GM23248 (cell line): ENCODE measurements around the gene TYW5. TPM values are rescaled to one million over a fixed set of nuclear protein-coding genes. Genes with fewer than 3 reads are reported as not detected.

Experiments used
- DNase-seq: peaks from one replicate; pipeline ENCODE4 v3.0.0-alpha.2; 2015
- H2AFZ ChIP-seq: fragments of 200-600 bp; sonication (generic); 2 replicates; pipeline ENCODE4 v1.6.1; 2016; ENCODE audit warnings: antibody characterized with exemption
- H3F3A ChIP-seq: fragments of 200-600 bp; sonication (generic); 2 replicates; pipeline ENCODE4 v1.6.1; 2016; ENCODE audit warnings: mild to moderate bottlenecking, antibody characterized with exemption, mixed run types; ENCODE audit not compliant: insufficient read depth
- H3K27ac ChIP-seq: fragments of 200-600 bp; sonication (generic); 2 replicates; pipeline ENCODE4 v1.5.1; 2016; ENCODE audit warnings: mild to moderate bottlenecking
- H3K27me3 ChIP-seq: fragments of 200-600 bp; sonication (generic); replicated peaks from 2 replicates; pipeline ENCODE4 v1.6.1; 2016; ENCODE audit warnings: mild to moderate bottlenecking; ENCODE audit not compliant: insufficient read depth
- H3K36me3 ChIP-seq: fragments of 200-600 bp; sonication (generic); 2 replicates; pipeline ENCODE4 v1.6.1; 2016; ENCODE audit warnings: low read depth, mild to moderate bottlenecking
- H3K4me1 ChIP-seq: fragments of 200-600 bp; sonication (generic); 2 replicates; pipeline ENCODE4 v1.6.1; 2016; ENCODE audit warnings: mild to moderate bottlenecking; ENCODE audit not compliant: insufficient read depth
- H3K4me2 ChIP-seq: fragments of 200-600 bp; sonication (generic); one replicate; pipeline ENCODE4 v1.6.1; 2016; ENCODE audit warnings: mild to moderate bottlenecking; ENCODE audit not compliant: unreplicated experiment
- H3K4me3 ChIP-seq: fragments of 200-600 bp; sonication (generic); 2 replicates; pipeline ENCODE4 v1.5.1; 2016; ENCODE audit warnings: mild to moderate bottlenecking
- H3K79me2 ChIP-seq: fragments of 200-600 bp; sonication (generic); 2 replicates; pipeline ENCODE4 v1.6.1; 2016; ENCODE audit warnings: mild to moderate bottlenecking; ENCODE audit not compliant: insufficient read depth
- H3K9ac ChIP-seq: fragments of 200-600 bp; sonication (generic); 2 replicates; pipeline ENCODE4 v1.6.1; 2016; ENCODE audit warnings: mild to moderate bottlenecking
- H3K9me2 ChIP-seq: fragments of 200-600 bp; sonication (generic); 2 replicates; pipeline ENCODE4 v1.6.1; 2016; ENCODE audit warnings: mixed run types, mild to moderate bottlenecking, moderate library complexity; ENCODE audit not compliant: insufficient read depth
- H3K9me3 ChIP-seq: fragments of 200-600 bp; sonication (generic); one replicate; pipeline ENCODE4 v1.6.1; 2017; ENCODE audit warnings: low read depth
- H4K20me1 ChIP-seq: fragments of 200-600 bp; sonication (generic); 2 replicates; pipeline ENCODE4 v1.6.0; 2016; ENCODE audit not compliant: insufficient read depth
- EZH2 ChIP-seq: fragments of 200-600 bp; sonication (generic); IDR thresholded peaks from 2 replicates; pipeline ENCODE4 v1.6.1; 2018; ENCODE audit warnings: antibody characterized with exemption, mild to moderate bottlenecking; ENCODE audit not compliant: insufficient read depth, poor library complexity, severe bottlenecking
- EZH2phosphoT487 ChIP-seq: fragments of 200-600 bp; sonication (generic); IDR thresholded peaks from 2 replicates; pipeline ENCODE4 v1.6.1; 2018; ENCODE audit warnings: antibody characterized with exemption, moderate library complexity, mild to moderate bottlenecking, low read depth; ENCODE audit not compliant: insufficient read depth
- WGBS, 2 experiments: methylation state at CpG; one replicate each; pipeline ENCODE4 v1.1.6; 2015 to 2017; ENCODE audit warnings: low lambda C conversion rate in 2 of 2, low coverage in 1 of 2; ENCODE audit errors: missing lambda C conversion rate in 2 of 2; 5-methylcytosine and 5-hydroxymethylcytosine counted together
- in situ Hi-C: fragments of 300-500 bp; cut with MboI; formaldehyde crosslinking; loops from 2 replicates; pipeline ENCODE4 v1.15.0; 2020
- polyA plus RNA-seq: library from polyadenylated mRNA; unstranded; fragments of >200 nt; fragmentation: Nextera tagmentation; extraction: Ambion mirVana; gene quantifications from 2 replicates; pipeline ENCODE4 v1.2.1, GENCODE V29; 2016
- total RNA-seq: library from RNA; depleted of rRNA; stranded (reverse); fragments of >200 nt; shearing (Covaris generic); gene quantifications from 2 replicates; pipeline ENCODE4 v1.2.3, GENCODE V29; 2014

Gene TYW5
- total and polyA plus RNA-seq, 2 experiments from 2014 or later: 6.6 to 7.0 TPM

GRCh38 chr2:199997296-199997695, 42.0 kb upstream of the TYW5 start:
- H3K9me2 ChIP-seq: no peaks in the 10 kb centered on the region
- no peaks in the 10 kb centered on the region for H3K36me3 ChIP-seq
- no peaks in the 10 kb centered on the region for H4K20me1 ChIP-seq
- WGBS, 2 experiments: 49 to 56% methylated on average over 3 of the region's 3 CpGs
- no peak overlapping the region for H3K4me2 ChIP-seq
- DNase-seq: no peak
- no peak overlapping the region for H3K4me3 ChIP-seq
- in situ Hi-C loops: loop anchor here (10.0 kb wide), 1 partner anchor 308 kb away; the partner anchor contains the start of gene SPATS2L
- H3K4me1 ChIP-seq: no peaks in the 10 kb centered on the region
- no peak overlapping the region for H2AFZ ChIP-seq
- H3K27me3 ChIP-seq: no peaks in the 10 kb centered on the region
- no peaks in the 10 kb centered on the region for H3F3A ChIP-seq
- no peak overlapping the region for H3K27ac ChIP-seq
- TF ChIP-seq EZH2phosphoT487 (no peak), EZH2 (no peak)
- no peaks in the 10 kb centered on the region for H3K79me2 ChIP-seq
- H3K9ac ChIP-seq: no peak overlapping the region
- no peaks in the 10 kb centered on the region for H3K9me3 ChIP-seq

- no peaks in the 10 kb centered on the region for H3F3A ChIP-seq
- 43 to 54% methylated on average over 2 of the region's 2 CpGs for WGBS, 2 experiments
- no peaks in the 10 kb centered on the region for H3K9me3 ChIP-seq
- no peak overlapping the region for H3K27ac ChIP-seq
- TF ChIP-seq EZH2phosphoT487: no peak
- no peaks in the 10 kb centered on the region for H3K4me1 ChIP-seq
- H3K27me3 ChIP-seq: no peaks in the 10 kb centered on the region
- H3K79me2 ChIP-seq: no peaks in the 10 kb centered on the region
- no peak for DNase-seq
- no peaks in the 10 kb centered on the region for H3K9me2 ChIP-seq
- in situ Hi-C loops: loop anchor here (10.0 kb wide), 1 partner anchor 310 kb away; the partner anchor contains the start of gene SPATS2L
- H4K20me1 ChIP-seq: no peaks in the 10 kb centered on the region
- H3K36me3 ChIP-seq: no peaks in the 10 kb centered on the region
- no peak overlapping the region for H3K4me3 ChIP-seq
- no peak overlapping the region for H3K4me2 ChIP-seq
- H3K9ac ChIP-seq: no peak overlapping the region
- no peak overlapping the region for H2AFZ ChIP-seq
These were observed 39.6 kb upstream of the TYW5 start for GRCh38 chr2:199994896-199995295.

GRCh38 chr2:199994371-199994770, 39.1 kb upstream of the TYW5 start:
- H3K9ac ChIP-seq: no peak overlapping the region
- DNase-seq: no peak
- TF ChIP-seq EZH2: no peak
- no peak for TF ChIP-seq EZH2phosphoT487
- H3K36me3 ChIP-seq: no peaks in the 10 kb centered on the region
- no peaks in the 10 kb centered on the region for H3K27me3 ChIP-seq
- H3K27ac ChIP-seq: no peak overlapping the region
- in situ Hi-C loops: loop anchor here (10.0 kb wide), 1 partner anchor 310 kb away; the partner anchor contains the start of gene SPATS2L
- H4K20me1 ChIP-seq: no peaks in the 10 kb centered on the region
- no peak overlapping the region for H2AFZ ChIP-seq
- 9 to 18% methylated on average over 3 of the region's 3 CpGs for WGBS, 2 experiments
- no peak overlapping the region for H3K4me2 ChIP-seq
- no peaks in the 10 kb centered on the region for H3K4me1 ChIP-seq
- no peaks in the 10 kb centered on the region for H3K9me2 ChIP-seq
- H3F3A ChIP-seq: no peaks in the 10 kb centered on the region
- H3K79me2 ChIP-seq: no peaks in the 10 kb centered on the region
- no peak overlapping the region for H3K4me3 ChIP-seq
- H3K9me3 ChIP-seq: no peaks in the 10 kb centered on the region

GRCh38 chr2:199992296-199992695, 37.0 kb upstream of the TYW5 start:
- Histone ChIP-seq H3K36me3 (no peaks in the 10 kb centered on the region), H3K4me1 (no peaks in the 10 kb centered on the region), H3K4me2 (no peak overlapping the region), H3K27me3 (no peaks in the 10 kb centered on the region), H4K20me1 (no peaks in the 10 kb centered on the region), H3K4me3 (no peak overlapping the region), H3K9me3 (no peaks in the 10 kb centered on the region), H3K9ac (no peak overlapping the region), H3K9me2 (no peaks in the 10 kb centered on the region), H2AFZ (no peak overlapping the region), H3F3A (no peaks in the 10 kb centered on the region), H3K27ac (no peak overlapping the region), H3K79me2 (no peaks in the 10 kb centered on the region)
- TF ChIP-seq EZH2phosphoT487 (no peak), EZH2 (no peak)
- DNase-seq: no peak
- 67 to 73% methylated on average over 3 of the region's 3 CpGs for WGBS, 2 experiments
- in situ Hi-C loops: loop anchor here (10.0 kb wide), 1 partner anchor 313 kb away; the partner anchor contains the start of gene SPATS2L

- WGBS, 2 experiments: 50 to 56% methylated on average over 2 of the region's 2 CpGs
- Histone ChIP-seq H3K79me2 (no peaks in the 10 kb centered on the region), H3F3A (no peaks in the 10 kb centered on the region), H3K4me2 (no peak overlapping the region), H3K36me3 (no peaks in the 10 kb centered on the region), H3K9me2 (no peaks in the 10 kb centered on the region), H3K27ac (no peak overlapping the region), H3K27me3 (no peaks in the 10 kb centered on the region), H3K4me1 (no peaks in the 10 kb centered on the region), H3K9me3 (no peaks in the 10 kb centered on the region), H4K20me1 (no peaks in the 10 kb centered on the region), H3K9ac (no peak overlapping the region), H3K4me3 (no peak overlapping the region), H2AFZ (no peak overlapping the region)
- in situ Hi-C loops: loop anchor here (10.0 kb wide), 1 partner anchor 313 kb away; the partner anchor contains the start of gene SPATS2L
- no peak for TF ChIP-seq EZH2phosphoT487
- TF ChIP-seq EZH2: no peak
- DNase-seq: no peak
These were observed 36.4 kb upstream of the TYW5 start for GRCh38 chr2:199991691-199992090.
